Breast epithelium (tissue), 3 donors: Measurements from ENCODE around the gene AXL.

Experiments
- CTCF ChIP-seq, 3 donors: fragments of 450-650 bp; IDR thresholded peaks; one replicate each; pipeline ENCODE4 v1.5.1; 2016 to 2017; ENCODE audit warnings: antibody characterized with exemption in 3 of 3, mild to moderate bottlenecking in 3 of 3, moderate library complexity in 3 of 3
- POLR2AphosphoS5 ChIP-seq, 3 donors: sonication (generic); formaldehyde crosslinking; IDR thresholded peaks; one replicate each; pipeline ENCODE4 v1.6.1; 2017; ENCODE audit warnings: antibody characterized with exemption in 3 of 3

GRCh38 chr19:41206926-41207750, 11.9 kb upstream of the AXL start:
- TF ChIP-seq POLR2AphosphoS5 (IDR thresholded peaks at IDR 0.05) (peak in 1 of 3 donors; percentile 47), CTCF (IDR thresholded peaks at IDR 0.05) (no peak)
